UCSD-AML1 (cell line): ENCODE data around the gene ZNF672.
"Not testable (repeated sequence)": the region's sequence is repeated elsewhere in the genome, so short reads cannot be mapped to it uniquely, and the experiment has no call there.

ENCODE experiments used
- DNase-seq: peaks from one replicate; lab custom pipeline; 2025; ENCODE audit not compliant: unreplicated experiment; lab: John Stamatoyannopoulos, UW

Gene ZNF672

GRCh38 chr1:248812736-248813425, 25.1 kb upstream of the ZNF672 start:
- DNase-seq, result no peak

GRCh38 chr1:248813546-248813945, 24.5 kb upstream of the ZNF672 start:
- DNase-seq, result no peak

- no peak for DNase-seq
Observed at GRCh38 chr1:248814351-248814750, 23.7 kb upstream of the ZNF672 start.

GRCh38 chr1:248815407-248816034, 22.5 kb upstream of the ZNF672 start:
- DNase-seq, result no peak

GRCh38 chr1:248816042-248816851, 21.8 kb upstream of the ZNF672 start:
- no peak for DNase-seq

GRCh38 chr1:248817065-248817464, 21.0 kb upstream of the ZNF672 start:
- no peak for DNase-seq

GRCh38 chr1:248818505-248819374, 19.3 kb upstream of the ZNF672 start:
- no peak for DNase-seq

- DNase-seq, result no peak
Observed at GRCh38 chr1:248820041-248820585, 17.9 kb upstream of the ZNF672 start.

- no peak for DNase-seq
Observed at GRCh38 chr1:248821101-248821500, 16.9 kb upstream of the ZNF672 start.

GRCh38 chr1:248821641-248822040, 16.4 kb upstream of the ZNF672 start:
- DNase-seq, result no peak

GRCh38 chr1:248822148-248823032, 15.6 kb upstream of the ZNF672 start:
- DNase-seq, result no peak

- no peak for DNase-seq
Observed at GRCh38 chr1:248823517-248824001, 14.5 kb upstream of the ZNF672 start.

- DNase-seq, result no peak
Observed at GRCh38 chr1:248824301-248824700, 13.7 kb upstream of the ZNF672 start.

GRCh38 chr1:248824701-248825100, 13.3 kb upstream of the ZNF672 start:
- no peak for DNase-seq

GRCh38 chr1:248825136-248825535, 12.9 kb upstream of the ZNF672 start:
- DNase-seq, result no peak

- DNase-seq, result no peak
Observed at GRCh38 chr1:248825573-248825908, 12.5 kb upstream of the ZNF672 start.

- DNase-seq, result peak; percentile 93
Observed at GRCh38 chr1:248825909-248826760, 11.9 kb upstream of the ZNF672 start, which contains the start of gene SH3BP5L. TSS of gene SH3BP5L (minus strand) at chr1:248825915. CDS start at chr1:248824935, 980 bp downstream.

GRCh38 chr1:248828845-248829244, 9.2 kb upstream of the ZNF672 start:
- no peak for DNase-seq

- not testable (repeated sequence) for DNase-seq
Observed at GRCh38 chr1:248830718-248831017, 7.4 kb upstream of the ZNF672 start.
